GM18498 (cell line): ENCODE measurements around the gene EML4.
A peak's percentile ranks its signal among the peaks of the same experiment; 100 is the strongest.

Experiments used
- ATAC-seq: cut with Tn5 transposase; IDR thresholded peaks from one replicate; pipeline ENCODE4 v1.9.1; 2021; ENCODE audit warnings: mild to moderate bottlenecking, moderate library complexity; ENCODE audit not compliant: unreplicated experiment

The EML4 gene

GRCh38 chr2:42218712-42219111, 49.6 kb downstream of the EML4 start:
- no peak for ATAC-seq

DNA sequence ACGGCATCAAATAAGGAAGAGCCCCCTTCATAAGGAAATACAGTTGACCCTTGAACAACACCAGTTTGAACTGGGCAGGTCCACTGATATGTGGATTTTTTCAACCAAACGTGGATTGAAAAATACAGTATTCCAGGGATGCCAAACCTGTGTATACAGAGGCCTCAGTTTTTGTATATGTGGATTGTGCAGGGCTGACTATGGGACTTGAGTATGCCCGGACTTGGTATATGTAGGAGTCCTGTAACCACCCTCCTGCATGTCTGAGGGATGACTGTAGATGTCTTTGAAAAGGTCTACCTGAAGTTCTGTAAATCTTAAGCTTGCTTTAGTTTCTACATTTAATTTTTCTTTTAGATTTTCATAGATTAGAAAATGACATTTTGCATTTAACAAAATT, 50.0 kb downstream of the EML4 start:
- ATAC-seq: no peak

- ATAC-seq: no peak
Measured at GRCh38 chr2:42220566-42220965, 51.4 kb downstream of the EML4 start.

DNA sequence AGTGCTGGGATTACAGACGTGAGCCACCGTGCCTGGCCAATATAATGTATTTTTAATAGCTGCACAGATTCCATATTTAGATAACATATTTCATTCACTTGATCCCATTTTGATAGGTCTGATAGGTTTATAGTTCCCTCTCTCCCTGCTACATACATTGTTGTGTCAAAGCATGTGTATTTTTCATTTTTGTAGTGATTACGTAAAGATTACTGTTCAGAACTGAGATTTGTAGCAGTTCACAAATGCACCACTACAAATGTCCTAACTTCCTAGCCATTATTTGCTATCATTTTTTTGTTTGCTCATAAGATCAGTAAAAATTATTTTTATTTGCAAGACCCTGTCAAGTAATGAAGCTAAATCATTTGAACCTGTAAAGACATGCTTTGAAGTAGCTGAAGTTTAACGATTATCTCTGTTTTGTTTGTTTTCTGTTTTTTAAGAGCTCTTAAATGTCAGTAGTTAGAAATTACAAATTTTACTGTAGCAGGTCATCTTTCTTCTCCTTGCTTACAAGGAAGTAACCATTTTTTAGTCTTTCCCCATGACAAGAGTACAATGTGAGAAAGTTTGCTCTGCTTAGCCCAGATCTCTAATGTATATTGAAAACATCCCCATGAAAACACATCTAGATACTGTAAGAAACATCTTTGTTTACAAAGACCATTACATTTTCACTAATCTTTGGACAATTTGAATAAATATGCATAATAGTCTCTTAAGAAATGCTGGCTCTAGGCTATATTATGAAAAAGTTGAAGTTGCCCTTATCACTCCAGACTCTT, 54.1 kb downstream of the EML4 start:
- ATAC-seq: no peak

DNA sequence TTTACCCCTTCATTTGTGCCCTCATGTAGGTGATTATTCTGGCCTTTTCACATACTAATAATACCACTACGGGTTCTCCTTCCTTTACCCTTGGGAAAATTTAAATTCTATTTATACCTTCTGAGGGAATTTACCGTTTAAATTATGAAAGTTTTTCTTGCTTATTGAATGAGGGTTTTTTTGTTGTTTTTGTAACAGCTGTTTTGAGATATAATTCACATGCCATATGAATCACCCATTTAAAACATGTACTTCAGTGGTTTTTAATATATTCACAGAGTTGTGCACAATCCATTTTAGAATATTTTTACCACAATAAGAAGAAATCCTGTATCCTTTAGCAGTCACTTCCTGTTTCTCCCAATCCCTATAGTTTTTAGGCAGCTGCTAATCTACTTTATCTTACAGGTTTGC, 54.7 kb downstream of the EML4 start:
- ATAC-seq: no peak

- no peak for ATAC-seq
Measured at GRCh38 chr2:42224422-42225067, 55.4 kb downstream of the EML4 start.

GRCh38 chr2:42225573-42225972, 56.4 kb downstream of the EML4 start:
- ATAC-seq: no peak

DNA sequence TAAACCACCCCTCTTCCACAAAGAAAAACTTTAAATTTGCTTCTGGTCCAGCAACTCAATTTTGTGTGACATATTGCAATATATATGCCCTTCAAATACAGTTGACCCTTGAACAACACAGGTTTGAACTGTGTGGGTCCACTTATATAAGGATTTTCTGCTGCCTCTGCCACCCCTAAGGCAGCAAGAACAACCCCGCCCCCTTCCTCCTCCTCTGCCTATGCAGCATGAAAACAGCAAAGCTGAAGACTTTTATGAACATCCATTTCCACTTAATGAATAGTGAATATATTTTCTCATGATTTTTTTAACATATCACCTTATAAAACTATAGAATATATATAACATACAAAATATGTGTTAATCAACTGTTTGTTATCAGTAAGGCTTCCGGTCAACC, 58.3 kb downstream of the EML4 start:
- ATAC-seq: no peak

DNA sequence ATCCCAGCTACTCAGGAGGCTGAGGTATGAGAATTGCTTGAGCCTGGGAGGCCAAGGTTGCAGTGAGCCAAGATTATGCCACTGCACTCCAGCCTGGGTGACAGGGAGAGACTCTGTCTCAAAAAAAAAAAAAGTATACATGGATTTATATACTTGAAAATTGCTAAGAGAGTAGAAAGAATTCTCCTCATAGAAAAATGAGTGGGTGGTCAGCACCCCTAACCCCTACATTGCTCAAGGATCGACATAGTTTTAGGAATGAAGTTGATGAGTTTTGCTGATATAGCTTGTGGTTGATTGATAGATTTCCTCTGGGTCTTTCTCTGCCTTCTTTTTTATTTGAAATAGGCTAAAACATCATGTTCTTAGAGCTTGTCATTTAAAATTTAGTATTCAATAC, 58.9 kb downstream of the EML4 start:
- no peak for ATAC-seq

DNA sequence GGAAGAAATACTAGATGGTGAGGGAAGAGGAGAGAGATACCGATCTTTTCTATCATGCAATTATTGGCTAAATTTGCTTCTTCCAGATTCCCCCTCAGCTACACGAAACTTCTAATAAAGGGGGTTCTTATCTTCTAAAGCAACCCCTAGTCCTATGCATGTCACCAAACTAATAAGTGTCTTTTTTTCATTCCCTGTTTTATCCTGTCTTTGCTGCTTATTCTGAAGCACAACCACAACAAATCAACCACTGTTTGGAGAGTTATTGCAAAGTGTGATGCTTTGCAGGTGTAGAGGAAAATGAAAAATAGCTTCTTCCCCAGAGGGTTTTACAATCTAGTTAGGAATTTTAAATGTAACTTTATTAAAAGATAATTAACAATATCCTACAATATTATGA, 60.8 kb downstream of the EML4 start:
- no peak for ATAC-seq

GRCh38 chr2:42230891-42231290, 61.7 kb downstream of the EML4 start:
- no peak for ATAC-seq

DNA sequence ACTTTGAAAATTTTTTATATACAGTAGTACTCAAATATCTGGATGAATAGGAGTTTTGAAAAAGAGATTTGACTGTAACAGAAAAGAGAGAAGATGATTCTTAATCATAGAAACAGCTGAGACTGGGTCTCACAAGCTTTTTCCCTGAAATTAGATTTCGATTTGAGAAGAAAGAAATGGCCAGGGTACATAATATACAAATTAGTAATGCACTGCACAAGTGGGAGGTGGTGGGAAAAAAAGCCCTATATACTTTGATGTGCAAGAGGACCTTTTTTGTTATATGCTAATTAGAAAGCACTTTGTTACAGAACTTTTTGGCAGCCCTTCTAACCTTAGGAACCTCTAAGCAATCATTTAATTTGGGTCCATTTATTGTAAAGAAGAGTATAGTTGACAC, 62.9 kb downstream of the EML4 start:
- ATAC-seq: no peak

DNA sequence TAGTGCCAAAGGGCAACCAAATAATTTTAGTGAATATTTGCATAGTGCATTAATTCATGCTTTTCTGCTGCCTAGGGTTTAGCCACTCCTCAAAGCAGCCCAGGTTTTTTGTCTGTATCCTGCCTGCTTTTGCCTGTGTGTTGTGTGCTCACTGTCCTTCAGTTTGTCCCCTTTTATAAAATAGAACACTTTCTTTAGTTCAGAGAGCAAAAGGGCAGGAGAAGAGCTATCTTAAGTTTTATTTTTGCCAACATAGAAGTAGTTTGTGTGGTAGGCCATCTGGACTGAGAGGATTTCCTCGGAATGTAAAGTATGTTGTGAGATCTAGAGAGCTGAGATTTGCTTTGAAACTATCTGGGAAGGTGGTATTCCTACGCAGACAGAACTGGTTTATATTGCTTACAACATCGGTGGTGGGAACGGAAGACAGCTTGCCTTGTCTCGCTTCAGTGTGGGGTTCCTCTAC, 64.9 kb downstream of the EML4 start:
- no peak for ATAC-seq

- ATAC-seq: no peak
Measured at GRCh38 chr2:42236911-42237310, 67.8 kb downstream of the EML4 start.

DNA sequence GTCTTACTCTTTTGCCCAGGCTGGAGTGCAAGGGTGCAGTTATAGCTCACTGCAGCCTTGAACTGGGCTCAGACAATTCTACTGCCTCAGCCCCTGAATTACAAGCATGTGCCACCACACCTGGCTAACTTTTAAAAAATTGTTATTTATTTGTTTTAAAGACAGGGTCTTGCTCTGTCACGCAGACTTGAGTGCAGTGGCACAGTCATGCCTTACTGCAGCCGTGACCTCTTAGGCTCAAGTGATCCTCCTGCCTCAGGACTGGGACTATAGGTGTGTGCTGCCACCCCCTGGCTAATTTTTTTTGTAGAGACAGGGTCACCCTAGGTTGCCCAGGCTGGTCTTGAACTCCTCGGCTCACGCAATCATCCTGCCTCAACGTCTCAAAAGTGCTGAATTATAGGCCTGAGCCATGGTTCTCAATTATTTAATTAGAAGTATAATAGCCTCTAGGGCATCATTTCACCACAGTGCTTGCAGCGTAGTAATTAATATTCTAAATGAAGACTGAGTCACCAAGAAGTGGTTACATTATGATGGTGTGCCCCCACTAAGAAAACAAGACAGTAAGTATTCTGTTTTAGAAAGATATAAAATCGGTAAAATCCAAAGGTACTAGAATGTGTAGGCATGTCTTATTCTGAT, 69.6 kb downstream of the EML4 start:
- ATAC-seq: peak; percentile 60

DNA sequence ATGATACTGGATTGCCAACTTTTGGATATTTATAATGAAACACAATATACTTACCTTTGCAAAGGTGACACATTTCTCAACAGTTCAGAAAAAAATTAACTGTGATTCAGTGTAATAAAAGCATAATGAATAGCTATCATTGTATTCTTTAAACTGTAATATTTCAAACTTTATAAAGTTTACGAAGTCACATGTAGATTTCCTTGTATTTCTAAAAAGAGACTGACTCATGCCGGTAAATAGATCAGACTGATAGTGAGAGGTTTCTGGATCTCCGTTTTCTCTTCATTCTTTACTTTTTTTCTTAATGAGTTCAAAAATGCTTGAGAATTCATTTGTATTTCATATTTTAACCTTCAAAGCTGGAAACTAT, 70.1 kb downstream of the EML4 start:
- no peak for ATAC-seq

- ATAC-seq: no peak
Measured at GRCh38 chr2:42239811-42240210, 70.7 kb downstream of the EML4 start.

DNA sequence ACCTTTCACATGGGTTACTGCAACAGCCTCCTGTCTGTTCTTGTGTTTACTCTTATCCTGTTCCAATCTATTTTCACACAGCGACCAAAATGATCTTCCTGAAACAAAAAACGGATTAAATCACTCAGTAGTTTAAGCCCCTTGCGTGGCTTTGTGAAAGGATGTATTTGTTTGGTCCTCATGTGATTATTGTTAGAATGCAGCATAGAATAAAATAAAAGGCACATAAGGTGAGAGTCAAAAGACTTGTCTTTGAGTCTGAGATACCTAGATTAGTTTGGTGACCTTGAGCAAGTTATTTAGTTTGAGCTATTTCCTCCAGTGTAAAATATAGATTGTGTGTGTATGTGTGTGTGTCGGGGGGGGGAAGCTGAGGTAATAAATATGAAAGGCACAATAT, 72.4 kb downstream of the EML4 start:
- ATAC-seq: no peak

DNA sequence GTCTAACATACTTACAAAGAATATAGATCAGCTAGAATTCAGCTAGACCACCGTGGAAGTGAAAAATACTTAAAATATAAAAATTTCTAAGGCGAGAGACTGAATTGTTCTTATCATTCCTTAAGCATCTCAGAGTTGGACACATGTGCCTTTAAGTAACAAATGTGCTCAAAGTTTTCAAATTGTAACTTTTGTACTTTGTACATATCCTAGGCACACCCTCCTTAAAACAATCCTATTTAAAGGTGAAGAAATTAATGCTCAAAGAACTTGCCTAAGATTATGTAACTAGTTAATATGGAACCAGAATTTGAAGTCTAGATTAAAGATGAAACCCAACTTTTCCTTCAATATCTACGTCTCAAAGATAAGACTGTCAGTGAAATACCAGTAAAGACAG, 74.1 kb downstream of the EML4 start:
- no peak for ATAC-seq

GRCh38 chr2:42244520-42244919, 75.4 kb downstream of the EML4 start:
- ATAC-seq: no peak

DNA sequence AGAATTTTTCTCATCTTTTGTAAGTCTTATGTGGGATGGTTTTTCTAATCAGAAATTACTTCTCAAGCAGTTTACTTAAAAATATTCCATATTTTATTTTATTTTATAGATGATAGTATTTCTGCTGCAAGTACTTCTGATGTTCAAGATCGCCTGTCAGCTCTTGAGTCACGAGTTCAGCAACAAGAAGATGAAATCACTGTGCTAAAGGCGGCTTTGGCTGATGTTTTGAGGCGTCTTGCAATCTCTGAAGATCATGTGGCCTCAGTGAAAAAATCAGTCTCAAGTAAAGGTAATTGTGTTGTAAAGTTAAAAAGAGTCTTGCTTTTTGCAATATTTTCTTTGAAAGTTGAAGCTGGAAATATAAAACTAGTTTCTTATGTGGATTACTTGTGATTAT, 76.2 kb downstream of the EML4 start:
- ATAC-seq: no peak

DNA sequence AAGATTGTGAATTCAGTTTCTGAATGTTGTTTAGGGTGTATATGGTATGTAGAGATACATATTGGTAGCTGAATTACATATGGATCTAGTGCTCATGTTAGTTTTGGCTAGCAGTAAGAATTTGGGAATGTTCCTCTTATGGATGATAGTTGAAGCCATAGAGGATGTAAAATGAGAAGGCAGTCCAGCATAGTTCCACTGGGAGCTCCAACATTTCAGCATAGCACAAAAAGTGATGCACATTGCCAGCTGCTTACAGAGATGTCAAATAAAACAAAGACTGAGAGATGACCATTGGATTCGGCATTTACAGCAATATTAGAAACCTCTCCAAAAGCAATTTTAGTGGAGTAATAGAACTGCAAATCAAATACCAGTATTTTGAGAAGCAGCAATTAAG, 77.4 kb downstream of the EML4 start:
- ATAC-seq: no peak
